ENCODE results near the gene CLIC3. TPM values are rescaled to one million over a fixed set of nuclear protein-coding genes. Genes with fewer than 3 reads are reported as not detected.

Gene CLIC3
- not detected for polyA plus RNA-seq (2012; ENCODE audit: missing spikeins)

GRCh38 chr9:136996361-136997292 is at the start of gene CLIC3:
Gene CLIC3 (minus strand): TSS chr9:136996568. CDS start chr9:136996543, 25 bp downstream.
- no peak for TF ChIP-seq POLR2A (IDR thresholded peaks at IDR 0.05; ENCODE audit: low read depth, low read length)
- TF ChIP-seq POLR2AphosphoS5 (IDR thresholded peaks at IDR 0.05; ENCODE audit: low read depth, low read length) = no peak
- no peak for TF ChIP-seq TAF1 (IDR thresholded peaks at IDR 0.05; ENCODE audit: borderline replicate concordance, low read depth, low read length)
- DNase-seq (ENCODE audit: insufficient read length) (no peak), FAIRE-seq (peak; percentile 36)

GRCh38 chr9:137045294-137046087 is 49.1 kb upstream of the CLIC3 start:
- no peak for DNase-seq (ENCODE audit: insufficient read length)
- TF ChIP-seq POLR2A (IDR thresholded peaks at IDR 0.05; ENCODE audit: low read depth, low read length) = no peak
- TF ChIP-seq TAF1 (IDR thresholded peaks at IDR 0.05; ENCODE audit: borderline replicate concordance, low read depth, low read length) = no peak
- TF ChIP-seq POLR2AphosphoS5 (IDR thresholded peaks at IDR 0.05; ENCODE audit: low read depth, low read length) = no peak
- no peak for FAIRE-seq

- DNase-seq (ENCODE audit: insufficient read length) (no peak), FAIRE-seq (no peak)
- no peak for TF ChIP-seq TAF1 (IDR thresholded peaks at IDR 0.05; ENCODE audit: borderline replicate concordance, low read depth, low read length)
- TF ChIP-seq POLR2AphosphoS5 (IDR thresholded peaks at IDR 0.05; ENCODE audit: low read depth, low read length) = no peak
- TF ChIP-seq POLR2A (IDR thresholded peaks at IDR 0.05; ENCODE audit: low read depth, low read length) = no peak
These were observed 48.3 kb upstream of the CLIC3 start for GRCh38 chr9:137044502-137045177.

GRCh38 chr9:137044037-137044436 is 47.7 kb upstream of the CLIC3 start:
- no peak for FAIRE-seq
- DNase-seq (ENCODE audit: insufficient read length) = no peak
- TF ChIP-seq POLR2A (IDR thresholded peaks at IDR 0.05; ENCODE audit: low read depth, low read length) (no peak), TAF1 (IDR thresholded peaks at IDR 0.05; ENCODE audit: borderline replicate concordance, low read depth, low read length) (no peak), POLR2AphosphoS5 (IDR thresholded peaks at IDR 0.05; ENCODE audit: low read depth, low read length) (no peak)

- FAIRE-seq = no peak
- TF ChIP-seq TAF1 (IDR thresholded peaks at IDR 0.05; ENCODE audit: borderline replicate concordance, low read depth, low read length) (no peak), POLR2AphosphoS5 (IDR thresholded peaks at IDR 0.05; ENCODE audit: low read depth, low read length) (no peak)
- no peak for DNase-seq (ENCODE audit: insufficient read length)
These were observed 46.7 kb upstream of the CLIC3 start for GRCh38 chr9:137042751-137043727.

- FAIRE-seq (no peak), DNase-seq (ENCODE audit: insufficient read length) (no peak)
- TF ChIP-seq POLR2AphosphoS5 (IDR thresholded peaks at IDR 0.05; ENCODE audit: low read depth, low read length) (no peak), POLR2A (IDR thresholded peaks at IDR 0.05; ENCODE audit: low read depth, low read length) (no peak), TAF1 (IDR thresholded peaks at IDR 0.05; ENCODE audit: borderline replicate concordance, low read depth, low read length) (no peak)
These were observed 44.8 kb upstream of the CLIC3 start for GRCh38 chr9:137041124-137041523.

- no peak for FAIRE-seq
- no peak for TF ChIP-seq TAF1 (IDR thresholded peaks at IDR 0.05; ENCODE audit: borderline replicate concordance, low read depth, low read length)
- no peak for TF ChIP-seq POLR2AphosphoS5 (IDR thresholded peaks at IDR 0.05; ENCODE audit: low read depth, low read length)
- TF ChIP-seq POLR2A (IDR thresholded peaks at IDR 0.05; ENCODE audit: low read depth, low read length) = no peak
- DNase-seq (ENCODE audit: insufficient read length) = no peak
These were observed 44.2 kb upstream of the CLIC3 start for GRCh38 chr9:137040568-137040967.

GRCh38 chr9:137039611-137040366 is 43.4 kb upstream of the CLIC3 start:
- FAIRE-seq = no peak
- DNase-seq (ENCODE audit: insufficient read length) = no peak
- TF ChIP-seq POLR2AphosphoS5 (IDR thresholded peaks at IDR 0.05; ENCODE audit: low read depth, low read length) (no peak), POLR2A (IDR thresholded peaks at IDR 0.05; ENCODE audit: low read depth, low read length) (no peak), TAF1 (IDR thresholded peaks at IDR 0.05; ENCODE audit: borderline replicate concordance, low read depth, low read length) (no peak)

GRCh38 chr9:137038916-137039315 is 42.5 kb upstream of the CLIC3 start:
- DNase-seq (ENCODE audit: insufficient read length) = no peak
- no peak for TF ChIP-seq POLR2AphosphoS5 (IDR thresholded peaks at IDR 0.05; ENCODE audit: low read depth, low read length)
- TF ChIP-seq POLR2A (IDR thresholded peaks at IDR 0.05; ENCODE audit: low read depth, low read length) = no peak
- no peak for TF ChIP-seq TAF1 (IDR thresholded peaks at IDR 0.05; ENCODE audit: borderline replicate concordance, low read depth, low read length)
- FAIRE-seq = no peak
